H9 (cell line): Measurements from ENCODE around the gene APOA4. TPM values are rescaled to one million over a fixed set of nuclear protein-coding genes. Genes with fewer than 3 reads are reported as not detected.
A peak's percentile ranks its signal among the peaks of the same experiment; 100 is the strongest.

Experiments used
- DNase-seq: peaks from one replicate; pipeline ENCODE4 v3.0.0-alpha.2; 2017
- H2AFZ ChIP-seq: one replicate; pipeline ENCODE4 v1.6.1; 2013; ENCODE audit warnings: mild to moderate bottlenecking, low read length, control low read depth, moderate library complexity
- H2AK5ac ChIP-seq: 2 replicates; pipeline ENCODE4 v1.6.1; 2013; ENCODE audit warnings: low read length, control low read depth, mixed read lengths; ENCODE audit not compliant: insufficient read length
- H2BK120ac ChIP-seq: one replicate; pipeline ENCODE4 v1.6.1; 2013; ENCODE audit warnings: low read depth, mild to moderate bottlenecking, low read length, control low read depth, inconsistent platforms; ENCODE audit not compliant: poor library complexity, severe bottlenecking
- H2BK12ac ChIP-seq: 2 replicates; pipeline ENCODE4 v1.6.1; 2013; ENCODE audit warnings: low read length, control low read depth, mixed read lengths, low read depth; ENCODE audit not compliant: insufficient read length
- H2BK15ac ChIP-seq: 2 replicates; pipeline ENCODE4 v1.6.1; 2013; ENCODE audit warnings: low read depth, low read length, control low read depth
- H2BK20ac ChIP-seq: one replicate; pipeline ENCODE4 v1.6.1; 2013; ENCODE audit warnings: low read depth, mild to moderate bottlenecking, low read length, control low read depth, inconsistent platforms; ENCODE audit not compliant: poor library complexity, severe bottlenecking
- H2BK5ac ChIP-seq: 2 replicates; pipeline ENCODE4 v1.6.1; 2013; ENCODE audit warnings: low read length, control low read depth, mixed read lengths; ENCODE audit not compliant: insufficient read length
- H3K14ac ChIP-seq: 2 replicates; pipeline ENCODE4 v1.6.1; 2013; ENCODE audit warnings: low read length, control low read depth; ENCODE audit not compliant: insufficient read depth
- H3K18ac ChIP-seq: 2 replicates; pipeline ENCODE4 v1.6.1; 2013; ENCODE audit warnings: low read depth, mild to moderate bottlenecking, mixed read lengths, low read length, control low read depth; ENCODE audit not compliant: insufficient read length
- H3K23ac ChIP-seq: 2 replicates; pipeline ENCODE4 v1.6.1; 2013; ENCODE audit warnings: low read length, control low read depth, mixed read lengths, low read depth; ENCODE audit not compliant: insufficient read length
- H3K23me2 ChIP-seq: 2 replicates; pipeline ENCODE4 v1.6.1; 2013; ENCODE audit warnings: low read depth, mild to moderate bottlenecking, mixed read lengths, low read length, control low read depth; ENCODE audit not compliant: insufficient read length, poor library complexity, severe bottlenecking
- H3K27ac ChIP-seq: 2 replicates; pipeline ENCODE4 v1.5.1; 2013; ENCODE audit warnings: low read length, control low read depth, mixed read lengths, low read depth; ENCODE audit not compliant: insufficient read length
- H3K27me3 ChIP-seq: 2 replicates; pipeline ENCODE4 v1.6.1; 2013; ENCODE audit warnings: low read length, control low read depth, inconsistent platforms; ENCODE audit not compliant: insufficient read depth
- H3K4ac ChIP-seq: 2 replicates; pipeline ENCODE4 v1.6.1; 2013; ENCODE audit warnings: low read depth, mild to moderate bottlenecking, control low read depth, inconsistent platforms, low read length, moderate library complexity
- H3K4me1 ChIP-seq: 2 replicates; pipeline ENCODE4 v1.6.1; 2013; ENCODE audit warnings: low read length, control low read depth, inconsistent platforms; ENCODE audit not compliant: insufficient read depth
- H3K4me2 ChIP-seq: 2 replicates; pipeline ENCODE4 v1.6.1; 2013; ENCODE audit warnings: low read length, control low read depth, mixed read lengths; ENCODE audit not compliant: insufficient read length, insufficient read depth
- H3K56ac ChIP-seq: 2 replicates; pipeline ENCODE4 v1.6.1; 2013; ENCODE audit warnings: low read depth, mild to moderate bottlenecking, mixed read lengths, low read length, control low read depth; ENCODE audit not compliant: insufficient read length
- H3K79me1 ChIP-seq: 2 replicates; pipeline ENCODE4 v1.6.1; 2013; ENCODE audit warnings: low read depth, mild to moderate bottlenecking, moderate library complexity, low read length, control low read depth, inconsistent platforms; ENCODE audit not compliant: insufficient read depth, poor library complexity, severe bottlenecking
- H3K79me2 ChIP-seq: 2 replicates; pipeline ENCODE4 v1.6.1; 2013; ENCODE audit warnings: low read length, control low read depth, inconsistent platforms; ENCODE audit not compliant: insufficient read depth
- H3K9ac ChIP-seq: 2 replicates; pipeline ENCODE4 v1.6.1; 2013; ENCODE audit warnings: low read length, control low read depth, mixed read lengths; ENCODE audit not compliant: insufficient read length; ENCODE audit errors: extremely low read depth
- H3K9me3 ChIP-seq: one replicate; pipeline ENCODE4 v1.6.1; 2013; ENCODE audit warnings: low read depth, low read length, inconsistent platforms; ENCODE audit not compliant: control insufficient read depth
- H3T11ph ChIP-seq: one replicate; pipeline ENCODE4 v1.6.1; 2013; ENCODE audit warnings: mild to moderate bottlenecking, low read length, control low read depth, inconsistent platforms
- H4K20me1 ChIP-seq: one replicate; pipeline ENCODE4 v1.6.1; 2013; ENCODE audit not compliant: control insufficient read depth, insufficient read length, insufficient read depth
- H4K5ac ChIP-seq: 2 replicates; pipeline ENCODE4 v1.6.1; 2013; ENCODE audit warnings: low read depth, mild to moderate bottlenecking, mixed read lengths, low read length, control low read depth; ENCODE audit not compliant: insufficient read length
- H4K8ac ChIP-seq: replicated peaks from 2 replicates; pipeline ENCODE4 v1.6.1; 2013; ENCODE audit warnings: low read length, control low read depth, mixed read lengths, low read depth; ENCODE audit not compliant: insufficient read length
- H4K91ac ChIP-seq: 2 replicates; pipeline ENCODE4 v1.6.1; 2013; ENCODE audit warnings: low read depth, mild to moderate bottlenecking, moderate library complexity, mixed read lengths, low read length, control low read depth; ENCODE audit not compliant: insufficient read length
- H3K27ac Mint-ChIP-seq, 3 experiments: 2 replicates in 2 of 3; 3 replicates in 1 of 3; pipeline ENCODE4 v1.8.0; 2020 to 2021; ENCODE audit warnings: mixed read lengths in 3 of 3, mild to moderate bottlenecking in 1 of 3, moderate library complexity in 1 of 3
- H3K27me3 Mint-ChIP-seq: 2 replicates; pipeline ENCODE4 v1.8.0; 2021; ENCODE audit warnings: low read depth, mild to moderate bottlenecking, moderate library complexity, mixed read lengths
- H3K36me3 Mint-ChIP-seq, 3 experiments: 2 replicates in 2 of 3; 3 replicates in 1 of 3; pipeline ENCODE4 v1.8.0; 2020 to 2021; ENCODE audit warnings: low read depth in 3 of 3, mixed read lengths in 3 of 3; ENCODE audit not compliant: insufficient read depth in 1 of 3
- H3K4me1 Mint-ChIP-seq, 2 experiments: 2 replicates each; pipeline ENCODE4 v1.8.0; 2020; ENCODE audit warnings: mixed read lengths in 2 of 2
- H3K4me3 Mint-ChIP-seq, 2 experiments: 2 replicates in 1 of 2; 3 replicates in 1 of 2; pipeline ENCODE4 v1.8.0; 2020 to 2021; ENCODE audit warnings: mild to moderate bottlenecking in 2 of 2, mixed read lengths in 2 of 2, moderate library complexity in 1 of 2
- H3K9me3 Mint-ChIP-seq, 2 experiments: 2 replicates in 1 of 2; 3 replicates in 1 of 2; pipeline ENCODE4 v1.8.0; 2020; ENCODE audit warnings: mild to moderate bottlenecking in 2 of 2, mixed read lengths in 2 of 2, moderate library complexity in 1 of 2
- CTCF ChIP-seq: fragments of 200-600 bp; sonication (generic); conservative IDR thresholded peaks from 3 replicates; pipeline ENCODE4 v1.8.0; 2021; ENCODE audit warnings: antibody characterized with exemption, mild to moderate bottlenecking
- WGBS: extraction: QIAGEN DNeasy Blood & Tissue Kit; methylation state at CpG from one replicate; pipeline ENCODE4 v1.1.7; 2013; ENCODE audit warnings: missing lambda C conversion rate, low lambda C conversion rate, mixed read lengths; ENCODE audit not compliant: insufficient read length; ENCODE audit errors: extremely low coverage; 5-methylcytosine and 5-hydroxymethylcytosine counted together
- total RNA-seq: library from RNA; stranded (reverse); gene quantifications from 2 replicates; pipeline ENCODE4 v1.2.1, GENCODE V29; 2021

Gene APOA4
- total RNA-seq, 1 experiment from 2014 or later, result not detected

GRCh38 chr11:116788975-116789374, 34.1 kb downstream of the APOA4 start:
- Mint-ChIP-seq H3K36me3 (peaks cover 21 to 34% (median 33%) of the 10 kb centered on the region in 3 experiments), H3K9me3 (no peaks in the 10 kb centered on the region), H3K27me3 (peaks cover 22% of the 10 kb centered on the region), H3K4me1 (peaks cover 21 to 32% of the 10 kb centered on the region in 2 experiments), H3K27ac (no peak overlapping the region; a peak in 1 of 7 replicates), H3K4me3 (peak overlapping the region; percentile 88 to 91)
- no peak overlapping the region for H4K5ac ChIP-seq
- H3K23ac ChIP-seq, result no peak overlapping the region
- H2BK120ac ChIP-seq, result no peak overlapping the region
- H3K9me3 ChIP-seq, result no peaks in the 10 kb centered on the region
- H4K91ac ChIP-seq, result no peak overlapping the region
- H4K8ac ChIP-seq, result no peak overlapping the region
- no peak overlapping the region for H3T11ph ChIP-seq
- no peaks in the 10 kb centered on the region; the same call in 1 of the 2 replicates for H3K4me1 ChIP-seq
- H3K23me2 ChIP-seq, result peaks cover 13% of the 10 kb centered on the region
- H3K27ac ChIP-seq, result no peak overlapping the region
- no peak overlapping the region for H2AK5ac ChIP-seq
- H2BK20ac ChIP-seq, result no peak overlapping the region
- H2BK12ac ChIP-seq, result no peak overlapping the region
- H3K79me1 ChIP-seq, result peaks cover 5% of the 10 kb centered on the region
- H3K56ac ChIP-seq, result no peak overlapping the region
- no peak overlapping the region for H2BK5ac ChIP-seq
- no peak overlapping the region for H3K9ac ChIP-seq
- H3K14ac ChIP-seq, result no peak overlapping the region
- no peak for TF ChIP-seq CTCF
- H3K4me2 ChIP-seq, result no peak overlapping the region
- no peak overlapping the region for H3K4ac ChIP-seq
- no CpG with 5 or more reads among the region's 4 CpGs for WGBS
- no peak for DNase-seq
- no peak overlapping the region for H3K18ac ChIP-seq
- H2BK15ac ChIP-seq, result no peak overlapping the region
- no peak overlapping the region for H2AFZ ChIP-seq
- H4K20me1 ChIP-seq, result no peaks in the 10 kb centered on the region
- H3K79me2 ChIP-seq, result peaks cover 2% of the 10 kb centered on the region; the same call in 1 of the 2 replicates
- no peaks in the 10 kb centered on the region; the same call in 1 of the 2 replicates for H3K27me3 ChIP-seq
